ENCODE results near the gene KRTAP5-10.
"Not testable (repeated sequence)": the region's sequence is repeated elsewhere in the genome, so short reads cannot be mapped to it uniquely, and the experiment has no call there.

KRTAP5-10 gene, protein sequence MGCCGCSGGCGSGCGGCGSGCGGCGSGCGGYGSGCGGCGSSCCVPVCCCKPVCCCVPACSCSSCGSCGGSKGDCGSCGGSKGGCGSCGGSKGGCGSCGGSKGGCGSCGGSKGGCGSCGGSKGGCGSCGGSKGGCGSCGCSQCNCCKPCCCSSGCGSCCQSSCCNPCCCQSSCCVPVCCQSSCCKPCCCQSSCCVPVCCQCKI

DNA sequence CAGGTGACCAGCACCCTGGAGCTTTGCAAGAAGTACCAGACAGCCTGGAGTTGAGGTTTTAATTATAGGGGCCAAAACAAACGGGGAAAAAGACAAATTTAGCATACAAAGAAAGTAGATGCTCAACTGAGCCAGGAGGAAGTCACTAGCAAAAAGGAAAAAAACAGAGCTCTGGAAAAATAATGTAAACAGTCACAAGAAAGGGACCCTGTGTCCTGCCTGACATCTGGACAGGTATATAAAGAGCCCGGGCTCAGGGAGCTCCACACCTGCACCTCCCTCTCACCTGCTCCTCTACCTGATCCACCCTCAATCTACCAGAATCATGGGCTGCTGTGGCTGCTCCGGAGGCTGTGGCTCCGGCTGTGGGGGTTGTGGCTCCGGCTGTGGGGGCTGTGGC lies at the start of gene KRTAP5-10:
KRTAP5-10 (plus strand) TSS at position 301 of the 400 bp plus-strand sequence; CDS start at position 326, 25 bp downstream.
- DNase-seq = no peak

DNA sequence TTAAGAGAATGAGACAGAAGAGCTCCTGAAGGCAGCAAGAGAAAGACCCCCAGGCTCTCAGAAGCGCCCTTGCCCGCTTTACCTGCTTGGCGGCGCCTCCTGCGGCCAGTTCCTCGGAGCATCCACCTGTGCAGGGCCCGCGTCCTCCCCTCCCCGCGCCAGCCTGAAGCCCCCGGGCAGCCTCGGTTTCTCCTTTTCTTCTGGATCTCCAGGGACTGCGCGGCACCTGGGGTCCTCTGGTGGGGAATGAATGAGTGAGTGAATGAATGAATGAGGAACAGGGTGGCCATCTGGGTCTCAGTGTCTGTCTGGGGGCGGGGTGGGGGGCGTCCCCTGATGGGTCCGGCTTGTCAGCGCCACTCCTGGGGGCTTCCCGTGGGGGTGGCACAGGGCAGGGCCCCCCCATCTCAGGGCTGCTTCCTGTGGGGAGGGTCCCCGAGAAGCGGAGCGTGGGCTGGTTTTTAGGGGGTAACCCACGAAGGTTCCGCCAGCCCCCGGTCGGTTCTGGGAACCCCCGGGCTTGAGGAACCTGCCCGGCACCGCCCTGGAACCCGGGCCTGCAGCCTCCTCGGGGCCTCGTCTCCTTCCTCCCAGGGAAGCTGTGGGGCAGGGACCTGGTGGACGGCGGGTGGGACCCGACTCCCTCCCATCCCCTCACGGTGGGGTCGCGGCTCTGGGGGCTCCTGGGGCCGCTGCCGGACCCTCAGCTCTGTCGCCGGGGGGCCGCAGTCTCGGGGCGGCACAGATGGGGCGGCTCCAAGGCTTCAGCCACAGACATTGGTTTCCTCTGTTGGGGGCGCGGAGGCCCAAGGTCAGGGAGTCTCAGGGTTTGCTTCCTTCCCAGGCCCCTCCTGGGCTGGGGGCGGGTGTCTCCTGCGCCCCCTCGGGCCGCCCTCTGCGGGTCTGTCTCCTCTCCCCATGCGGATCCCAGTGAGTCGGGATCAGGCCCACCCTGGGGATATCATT lies 46.6 kb upstream of the KRTAP5-10 start:
- DNase-seq = no peak

DNA sequence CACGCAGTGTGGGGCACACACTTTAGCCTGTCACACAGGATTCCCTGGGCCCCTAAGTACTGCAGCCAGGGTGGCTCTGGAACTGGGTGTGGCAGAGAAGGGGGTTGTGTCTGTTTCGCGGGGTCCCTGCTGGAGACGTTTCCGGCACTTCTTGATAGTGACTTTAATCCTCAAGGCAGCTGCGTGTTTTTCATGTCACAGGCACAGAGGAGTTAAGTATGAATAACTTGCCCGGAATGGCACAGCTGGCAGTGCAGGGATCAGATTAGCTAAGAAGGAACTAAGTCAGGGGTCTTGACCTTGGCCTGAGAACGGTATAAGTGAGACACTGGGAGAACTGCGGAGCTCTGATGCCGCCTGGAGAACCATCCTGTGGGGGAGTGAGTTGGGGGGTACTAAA lies 45.8 kb upstream of the KRTAP5-10 start:
- DNase-seq = no peak

DNA sequence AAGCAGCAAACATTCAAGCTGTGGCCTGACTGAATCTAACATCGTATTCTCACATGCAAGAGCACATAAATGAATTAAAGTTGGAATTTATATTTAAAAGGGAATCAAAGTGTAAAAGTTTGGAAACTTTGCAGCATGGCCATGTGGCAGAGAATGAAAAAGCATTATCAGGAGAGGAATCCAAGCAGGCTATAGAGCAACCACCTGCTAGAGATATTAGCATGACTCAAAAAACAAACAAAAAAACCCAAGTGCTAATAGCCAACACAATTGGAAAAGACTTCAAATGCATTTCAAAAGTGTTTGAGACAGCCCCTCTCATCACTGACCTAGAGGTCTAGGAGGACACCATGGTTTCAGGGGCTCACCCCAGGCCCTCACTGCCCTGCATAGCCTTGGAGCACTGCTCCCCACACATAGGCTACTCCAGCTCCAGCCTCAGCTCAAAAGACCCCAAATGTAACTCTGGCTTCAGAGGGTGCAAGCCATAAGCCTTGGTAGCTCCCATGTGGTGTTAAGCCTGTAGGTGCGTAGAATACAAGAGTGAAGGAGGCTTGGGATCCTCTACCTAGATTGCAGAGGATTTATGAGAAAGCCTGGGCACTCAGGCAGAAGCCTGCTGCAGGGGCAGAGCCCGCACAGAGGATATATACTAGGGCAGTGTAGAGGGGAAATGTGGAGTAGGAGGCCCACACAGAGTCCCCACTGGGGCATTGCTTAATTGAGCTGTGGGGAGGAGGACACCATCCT lies 40.0 kb upstream of the KRTAP5-10 start:
- DNase-seq = no peak

DNA sequence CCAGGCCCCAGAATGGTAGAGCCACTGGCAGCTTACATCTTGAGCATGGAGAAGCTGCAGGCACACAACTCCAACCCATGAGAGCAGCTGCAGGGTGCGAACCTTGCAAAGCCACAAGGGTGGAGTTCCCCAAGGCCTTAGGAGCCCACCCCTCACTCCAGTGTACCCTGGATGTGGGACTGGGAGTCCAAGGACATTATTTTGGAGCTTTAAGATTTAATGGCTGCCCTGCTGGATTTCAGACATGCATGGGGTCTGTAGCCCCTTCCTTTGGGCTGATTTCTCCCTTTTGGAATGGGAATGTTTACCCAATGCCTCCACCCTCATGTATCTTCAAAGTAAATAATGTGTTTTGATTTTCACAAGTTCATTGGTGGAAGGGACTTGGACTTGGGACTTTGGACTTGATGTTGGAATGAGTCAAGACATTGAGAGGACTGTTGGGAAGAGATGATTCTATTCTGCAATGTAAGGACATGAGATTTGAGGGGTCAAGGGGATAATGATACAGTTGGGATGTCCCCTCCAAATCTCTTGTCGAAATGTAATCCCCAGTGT lies 39.3 kb upstream of the KRTAP5-10 start:
- DNase-seq = no peak

DNA sequence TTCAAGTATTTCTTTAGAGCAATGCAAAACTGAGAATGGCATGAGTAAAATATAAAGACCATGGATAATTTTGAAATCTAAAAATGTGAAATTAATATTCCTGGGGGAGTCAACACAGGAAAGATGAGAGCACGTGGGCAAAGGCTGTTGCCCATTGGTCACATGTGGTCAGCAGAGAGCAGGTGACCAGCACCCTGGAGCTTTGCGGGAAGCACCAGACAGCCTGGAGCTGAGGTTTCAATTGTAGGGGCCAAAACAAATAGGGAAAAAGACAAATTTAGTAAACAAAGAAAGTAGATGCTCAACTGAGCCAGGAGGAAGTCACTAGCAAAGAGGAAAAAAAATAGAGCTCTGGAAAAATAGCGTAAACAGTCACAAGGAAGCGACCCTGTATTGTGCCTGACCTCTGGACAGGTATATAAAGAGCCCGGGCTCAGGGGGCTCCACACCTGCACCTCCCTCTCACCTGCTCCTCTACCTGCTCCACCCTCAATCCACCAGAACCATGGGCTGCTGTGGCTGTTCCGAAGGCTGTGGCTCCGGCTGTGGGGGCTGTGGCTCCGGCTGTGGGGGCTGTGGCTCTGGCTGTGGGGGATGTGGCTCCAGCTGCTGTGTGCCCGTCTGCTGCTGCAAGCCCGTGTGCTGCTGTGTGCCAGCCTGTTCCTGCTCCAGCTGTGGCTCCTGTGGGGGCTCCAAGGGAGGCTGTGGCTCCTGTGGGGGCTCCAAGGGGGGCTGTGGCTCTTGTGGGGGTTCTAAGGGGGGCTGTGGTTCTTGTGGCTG lies 38.4 kb upstream of the KRTAP5-10 start, which contains the start of gene KRTAP5-7:
KRTAP5-7 (plus strand) TSS at position 472 of the 780 bp plus-strand sequence; CDS start at position 506, 34 bp downstream.
- not testable (repeated sequence) for DNase-seq

DNA sequence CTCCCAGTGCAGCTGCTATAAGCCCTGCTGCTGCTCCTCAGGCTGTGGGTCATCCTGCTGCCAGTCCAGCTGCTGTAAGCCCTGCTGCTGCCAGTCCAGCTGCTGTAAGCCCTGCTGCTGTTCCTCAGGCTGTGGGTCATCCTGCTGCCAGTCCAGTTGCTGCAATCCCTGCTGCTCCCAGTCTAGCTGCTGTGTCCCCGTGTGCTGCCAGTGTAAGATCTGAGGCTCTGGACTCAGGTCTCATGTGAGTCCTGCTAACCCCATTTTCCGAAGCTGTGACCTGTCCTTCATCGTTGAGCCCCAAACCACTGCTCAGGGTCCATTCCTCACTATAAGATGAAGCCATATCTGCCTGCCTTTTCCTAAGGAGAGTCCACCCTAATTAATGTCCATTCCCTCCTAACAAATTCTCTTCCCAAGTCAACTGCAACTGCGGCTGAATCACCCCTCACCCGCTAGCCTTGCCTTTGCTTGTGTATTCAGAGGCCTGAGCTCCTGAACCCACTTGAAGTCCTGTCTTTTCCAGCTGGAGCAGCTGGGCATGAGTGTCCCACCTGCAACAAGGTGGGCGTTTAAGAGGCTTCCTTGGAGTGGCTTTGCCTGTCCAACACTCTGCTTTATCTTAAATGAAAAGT lies 37.7 kb upstream of the KRTAP5-10 start:
- DNase-seq = no peak

DNA sequence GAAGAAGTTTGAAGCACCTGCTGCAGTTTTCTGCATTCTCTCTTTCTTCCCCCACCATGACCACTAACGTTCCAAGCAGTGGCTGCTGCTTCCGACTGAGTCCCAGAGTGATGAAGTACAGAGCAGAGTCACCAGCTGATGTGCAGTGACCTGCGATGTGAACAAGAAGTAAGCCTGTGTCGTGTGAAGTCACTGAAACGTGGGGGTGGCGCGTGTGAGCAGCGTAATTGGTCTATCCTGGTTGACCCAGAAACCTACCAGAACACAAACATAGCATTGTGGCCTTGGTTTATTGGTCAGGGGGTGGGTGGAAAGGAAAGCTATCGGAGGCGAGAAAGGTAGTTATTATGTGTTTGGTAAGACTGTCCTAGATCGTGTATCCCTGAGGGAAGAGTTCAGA lies 34.8 kb upstream of the KRTAP5-10 start:
- DNase-seq = no peak

DNA sequence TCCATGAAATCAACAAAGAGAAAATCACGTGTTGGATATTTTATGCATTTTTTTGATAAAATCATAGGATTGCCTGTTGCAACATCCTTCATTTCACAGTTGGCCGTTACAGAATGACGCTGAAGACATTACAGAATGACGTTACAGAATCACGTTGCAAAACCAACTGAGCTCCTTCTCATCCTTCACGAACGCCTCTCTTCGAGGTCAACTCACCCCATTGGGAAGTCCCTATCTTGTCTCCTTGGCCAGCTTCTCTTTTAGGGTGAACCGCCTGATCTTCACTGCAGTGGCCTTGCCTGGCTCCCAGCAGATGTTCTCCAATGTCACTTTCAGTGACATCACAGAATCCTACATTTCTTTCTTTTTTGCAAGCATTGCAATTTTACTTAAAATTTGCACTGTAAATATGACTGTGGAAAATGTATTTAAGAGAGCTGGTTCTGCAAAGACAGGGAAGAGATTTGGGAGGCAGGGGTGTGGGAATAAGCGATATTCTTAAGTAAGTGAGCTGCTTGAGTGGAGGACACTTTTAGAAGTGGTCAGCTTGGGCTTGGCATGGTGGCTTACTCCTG lies 33.2 kb upstream of the KRTAP5-10 start:
- no peak for DNase-seq

DNA sequence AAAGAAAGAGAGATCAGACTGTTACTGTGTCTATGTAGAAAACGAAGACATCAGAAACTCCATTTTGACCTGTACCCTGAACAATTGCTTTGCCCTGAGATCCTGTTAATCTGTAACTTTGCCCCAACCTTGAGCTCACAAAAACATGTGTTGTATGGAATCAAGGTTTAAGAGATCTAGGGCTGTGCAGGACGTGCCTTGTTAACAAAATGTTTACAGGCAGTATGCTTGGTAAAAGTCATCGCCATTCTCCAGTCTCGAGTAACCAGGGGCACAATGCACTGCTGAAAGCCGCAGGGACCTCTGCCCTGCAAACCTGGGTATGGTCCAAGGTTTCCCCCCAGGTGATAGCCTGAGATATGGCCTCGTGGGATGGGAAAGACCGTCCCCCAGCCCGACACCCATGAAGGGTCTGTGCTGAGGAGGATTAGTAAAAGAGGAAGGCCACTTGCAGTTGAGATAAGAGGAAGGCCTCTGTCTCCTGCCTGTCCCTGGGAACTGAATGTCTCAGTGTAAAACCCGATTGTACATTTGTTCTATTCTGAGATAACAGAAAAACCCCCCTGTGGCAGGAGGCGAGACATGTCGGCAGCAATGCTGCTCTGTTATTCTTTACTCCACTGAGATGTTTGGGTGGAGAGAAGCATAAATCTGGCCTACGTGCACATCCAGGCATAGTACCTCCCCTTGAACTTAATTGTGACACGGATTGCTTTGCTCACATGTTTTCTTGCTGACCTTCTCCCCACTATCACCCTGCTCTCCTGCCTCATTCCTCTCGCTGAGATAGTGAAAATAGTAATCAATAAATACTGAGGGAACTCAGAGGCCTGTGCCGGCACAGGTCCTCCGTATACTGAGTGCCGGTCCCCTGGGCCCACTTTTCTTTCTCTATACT lies 30.4 kb upstream of the KRTAP5-10 start:
- DNase-seq = not testable (repeated sequence)

DNA sequence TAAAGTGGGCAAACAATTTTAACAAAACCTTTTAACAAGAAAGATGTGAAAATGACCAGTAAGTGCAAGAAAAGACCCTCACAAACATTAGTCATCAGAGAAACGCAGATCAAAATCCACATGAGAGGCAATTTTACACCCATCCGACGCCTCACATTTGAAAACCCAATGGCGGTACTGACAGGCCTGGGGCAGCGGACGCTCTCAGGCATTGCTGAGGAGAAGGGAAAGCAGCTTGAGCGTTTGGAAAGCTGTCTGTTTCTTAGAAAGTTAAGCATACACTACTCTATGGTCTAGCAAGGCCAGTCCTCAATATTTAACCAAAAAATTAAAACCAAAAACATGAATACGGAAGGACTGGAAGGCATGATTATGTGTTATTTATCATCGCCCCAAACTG lies 29.5 kb upstream of the KRTAP5-10 start:
- DNase-seq = no peak

DNA sequence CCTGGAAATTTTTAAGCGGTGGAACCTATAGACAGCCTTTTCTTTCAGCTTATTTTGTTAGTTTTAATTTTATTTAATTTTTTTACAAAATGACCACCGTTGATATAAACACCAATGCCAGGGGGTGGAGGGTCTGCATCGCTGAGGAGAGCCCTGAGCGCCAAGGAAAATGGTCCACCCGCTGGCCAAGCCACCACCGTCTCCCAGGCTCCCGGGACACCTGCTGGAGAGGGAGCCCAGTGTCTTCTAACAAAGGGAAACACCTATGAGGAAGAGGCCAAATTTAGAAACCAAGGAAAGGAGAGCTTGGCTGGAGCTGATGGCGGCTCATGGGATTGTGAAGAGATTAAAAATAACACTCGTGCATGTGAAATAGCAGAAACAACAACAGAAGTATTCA lies 27.8 kb upstream of the KRTAP5-10 start:
- no peak for DNase-seq

DNA sequence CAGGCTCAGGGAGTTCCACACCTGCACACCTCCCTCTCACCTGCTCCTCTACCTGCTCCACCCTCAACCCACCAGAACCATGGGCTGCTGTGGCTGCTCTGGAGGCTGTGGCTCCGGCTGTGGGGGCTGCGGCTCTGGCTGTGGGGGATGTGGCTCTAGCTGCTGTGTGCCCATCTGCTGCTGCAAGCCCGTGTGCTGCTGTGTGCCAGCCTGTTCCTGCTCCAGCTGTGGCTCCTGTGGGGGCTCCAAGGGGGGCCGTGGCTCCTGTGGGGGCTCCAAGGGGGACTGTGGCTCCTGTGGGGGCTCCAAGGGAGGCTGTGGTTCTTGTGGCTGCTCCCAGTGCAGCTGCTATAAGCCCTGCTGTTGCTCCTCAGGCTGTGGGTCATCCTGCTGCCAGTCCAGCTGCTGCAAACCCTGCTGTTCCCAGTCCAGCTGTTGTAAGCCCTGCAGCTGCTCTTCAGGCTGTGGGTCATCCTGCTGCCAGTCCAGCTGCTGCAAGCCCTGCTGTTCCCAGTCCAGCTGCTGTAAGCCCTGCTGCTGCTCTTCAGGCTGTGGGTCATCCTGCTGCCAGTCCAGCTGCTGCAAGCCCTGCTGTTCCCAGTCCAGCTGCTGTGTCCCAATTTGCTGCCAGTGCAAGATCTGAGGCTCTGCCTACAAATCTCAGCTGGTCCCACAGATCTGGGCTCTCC lies 27.2 kb upstream of the KRTAP5-10 start, which contains the start of gene KRTAP5-8:
KRTAP5-8 (plus strand) TSS at position 49 of the 689 bp plus-strand sequence; CDS start at position 80, 31 bp downstream.
- not testable (repeated sequence) for DNase-seq

DNA sequence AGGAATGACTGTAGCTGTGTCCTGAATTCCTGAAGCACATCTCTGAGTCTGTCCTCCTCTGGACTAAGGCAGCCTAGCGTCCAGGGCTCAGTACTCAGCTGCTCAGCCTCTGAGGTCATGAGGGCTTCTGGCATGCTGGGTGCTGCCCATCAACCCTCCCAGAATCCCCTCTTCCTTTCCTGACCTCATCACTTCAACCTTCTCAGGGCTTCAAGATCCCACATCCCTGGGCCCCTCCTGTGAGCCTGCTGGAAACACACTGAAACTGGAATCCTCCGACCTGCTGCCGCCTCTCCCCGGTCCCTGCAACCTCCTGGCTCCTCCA lies 26.7 kb upstream of the KRTAP5-10 start:
- DNase-seq = no peak

DNA sequence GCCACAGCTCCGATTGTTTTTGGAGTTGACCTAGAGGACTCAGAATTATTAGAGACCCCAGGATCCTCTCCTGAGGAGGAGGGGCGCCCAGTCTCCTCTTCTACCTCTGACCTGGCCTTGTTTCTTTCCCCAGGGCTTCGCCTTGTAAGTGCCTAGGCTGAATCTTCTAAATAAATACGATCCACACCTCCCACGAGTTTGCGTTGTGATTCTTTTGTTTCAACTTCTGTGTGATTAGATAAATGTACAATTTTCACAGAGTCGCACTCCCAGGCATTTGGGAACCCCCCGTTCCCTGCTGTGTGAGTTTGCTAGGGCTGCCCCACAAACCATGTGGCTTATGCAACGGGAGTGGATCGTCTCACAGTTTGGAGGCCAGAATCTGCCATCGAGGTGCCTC lies 26.3 kb upstream of the KRTAP5-10 start:
- DNase-seq = no peak

DNA sequence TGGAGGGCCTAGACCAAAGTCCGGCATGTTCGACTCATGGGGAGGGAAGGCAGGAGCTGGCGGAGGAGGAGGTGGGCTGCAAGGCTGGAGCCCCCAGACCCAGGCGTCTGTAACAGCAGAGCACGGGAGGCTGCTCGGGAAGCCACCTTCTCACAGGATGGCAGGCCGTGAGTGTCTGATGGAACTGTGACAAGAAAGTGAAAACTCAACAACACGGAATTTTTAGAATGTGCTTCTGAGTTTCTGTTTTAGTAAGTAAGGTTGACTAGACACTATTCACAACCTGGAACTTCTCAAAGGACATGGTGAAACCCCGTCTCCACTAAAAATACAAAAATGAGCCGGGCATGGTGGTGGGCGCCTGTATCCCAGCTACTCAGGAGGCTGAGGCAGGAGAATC lies 25.4 kb upstream of the KRTAP5-10 start:
- DNase-seq = not testable (repeated sequence)

DNA sequence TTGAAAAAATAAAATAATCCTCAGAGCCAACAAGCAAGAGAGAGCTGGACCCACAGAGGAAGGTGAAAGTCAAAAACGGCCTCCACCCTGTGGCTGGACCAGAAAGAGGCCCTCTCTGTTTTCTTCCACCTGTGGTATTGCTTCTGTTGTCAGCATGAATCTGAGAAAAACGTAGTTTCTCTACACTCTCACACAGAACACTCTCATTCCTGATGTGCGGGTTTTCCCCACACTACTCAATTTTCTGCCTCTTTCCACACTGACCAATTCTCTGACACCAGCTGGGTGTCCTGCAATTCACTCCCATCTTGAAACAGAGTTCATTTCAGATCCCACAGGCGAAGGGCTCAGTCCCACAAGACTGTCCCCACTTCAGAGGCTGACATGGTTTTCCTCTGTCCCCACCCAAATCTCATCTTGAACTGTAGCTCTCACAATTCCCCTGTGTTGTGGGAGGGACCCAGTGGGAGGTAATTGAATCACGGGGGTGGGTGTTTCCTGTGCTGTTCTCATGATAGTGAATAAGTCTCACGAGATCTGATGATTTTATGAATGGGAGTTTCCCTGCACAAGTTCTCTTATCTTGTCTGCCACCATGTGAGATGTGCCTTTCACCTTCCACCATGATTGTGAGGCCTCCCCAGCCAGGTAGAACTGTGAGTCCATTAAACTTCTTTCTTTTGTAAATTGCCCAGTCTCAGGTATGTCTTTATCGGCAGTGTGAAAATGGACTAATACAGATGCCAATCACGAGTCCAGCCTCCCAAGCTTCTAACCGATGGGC lies 24.6 kb upstream of the KRTAP5-10 start:
- not testable (repeated sequence) for DNase-seq

DNA sequence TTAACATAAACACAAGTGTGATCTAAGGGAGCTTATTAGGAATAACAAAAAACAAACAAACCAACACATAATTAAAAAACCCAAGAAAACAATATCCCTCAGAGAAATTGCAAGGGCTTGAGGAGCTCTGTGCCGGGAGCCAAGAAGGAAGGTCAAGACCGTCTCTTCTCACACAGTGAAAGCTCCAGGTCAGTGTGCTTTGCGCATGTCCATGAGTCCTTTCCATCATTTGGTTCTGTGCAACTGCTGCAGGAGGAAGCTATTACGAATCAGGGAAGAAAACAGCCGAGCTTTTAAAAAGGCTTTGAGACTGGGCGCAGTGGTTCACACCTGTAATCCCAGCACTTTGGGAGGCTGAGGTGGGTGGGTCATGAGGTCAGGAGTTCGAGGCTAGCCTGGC lies 23.0 kb upstream of the KRTAP5-10 start:
- DNase-seq = no peak

Measured in stimulated activated naive CD4-positive, alpha-beta T cell (primary cell).